K562 (cell line): ENCODE results near the gene MSH4. TPM values are rescaled to one million over a fixed set of nuclear protein-coding genes. Genes with fewer than 3 reads are reported as not detected.
A peak's percentile ranks its signal among the peaks of the same experiment; 100 is the strongest.

ENCODE experiments used
- BRF1 ChIP-seq: IDR thresholded peaks from 3 replicates; pipeline ENCODE4 v1.6.1; 2011; ENCODE audit warnings: borderline replicate concordance, mild to moderate bottlenecking; ENCODE audit not compliant: insufficient read length; ENCODE audit errors: extremely low read depth
- CBFB ChIP-seq: sonication (generic); formaldehyde crosslinking; IDR thresholded peaks from 2 replicates; pipeline ENCODE4 v1.4.0; 2020; ENCODE audit warnings: mild to moderate bottlenecking, missing genetic modification reagents
- CBX1 ChIP-seq: sonication (generic); IDR thresholded peaks from 2 replicates; pipeline ENCODE4 v1.6.1; 2016; ENCODE audit warnings: antibody characterized with exemption, low read depth, mild to moderate bottlenecking
- HMG20B ChIP-seq: fragments of 250-450 bp; sonication (Bioruptor Pico); IDR thresholded peaks from 2 replicates; pipeline ENCODE4 v1.5.0; 2021; ENCODE audit warnings: mild to moderate bottlenecking
- HNRNPUL1 ChIP-seq: fragments of 200-400 bp; formaldehyde crosslinking; IDR thresholded peaks from 2 replicates; pipeline ENCODE4 v1.6.1; 2017; ENCODE audit warnings: low read length
- KHSRP ChIP-seq: fragments of 450-650 bp; IDR thresholded peaks from 2 replicates; pipeline ENCODE4 v1.6.1; 2017
- KLF6 ChIP-seq: fragments of 250-450 bp; sonication (Bioruptor Pico); IDR thresholded peaks from 2 replicates; pipeline ENCODE4 v1.4.0; 2020; ENCODE audit warnings: mild to moderate bottlenecking, moderate library complexity, borderline replicate concordance
- RBM14 ChIP-seq: fragments of 200-400 bp; formaldehyde crosslinking; IDR thresholded peaks from 2 replicates; pipeline ENCODE4 v1.6.1; 2018; ENCODE audit warnings: low read depth, mild to moderate bottlenecking, low read length, moderate library complexity, borderline replicate concordance; ENCODE audit not compliant: insufficient read depth
- TBP ChIP-seq: optimal IDR thresholded peaks from 2 replicates; pipeline ENCODE3; 2011; ENCODE audit warnings: low read depth, low read length, improper control_type of control experiment
- ZFP36 ChIP-seq: fragments of 150-350 bp; IDR thresholded peaks from 2 replicates; pipeline ENCODE4 v1.6.1; 2018; ENCODE audit warnings: low read length, low read depth; ENCODE audit not compliant: partially characterized antibody
- ZNF212 ChIP-seq: fragments of 450-650 bp; formaldehyde crosslinking; IDR thresholded peaks from 2 replicates; pipeline ENCODE4 v1.4.0; 2020; ENCODE audit warnings: mild to moderate bottlenecking
- ZNF76 ChIP-seq: fragments of 250-450 bp; sonication (Bioruptor Pico); IDR thresholded peaks from 2 replicates; pipeline ENCODE4 v1.4.0; 2020; ENCODE audit warnings: mild to moderate bottlenecking, moderate library complexity, borderline replicate concordance
- ZNF778 ChIP-seq: fragments of 450-650 bp; formaldehyde crosslinking; IDR thresholded peaks from 2 replicates; pipeline ENCODE4 v1.4.0; 2020; ENCODE audit warnings: mild to moderate bottlenecking, moderate library complexity
- polyA plus RNA-seq, 8 experiments: library from polyadenylated mRNA; depleted of rRNA in 4 of 8; stranded (reverse) in 5 of 8; unstranded in 3 of 8; fragments of >200 nt; fragmentation: Nextera tagmentation in 2 of 8; fragmentation: Illumina TruSeq in 1 of 8; extraction: Ambion mirVana in 2 of 8; extraction: Trizol in 1 of 8; gene quantifications; 2 replicates each; pipeline versions ENCODE4 v1.2.1 to v1.2.3, GENCODE V29; 2011 to 2014; ENCODE audit warnings: inconsistent platforms in 1 of 8, missing spikeins in 1 of 8
- total RNA-seq, 7 experiments: library from RNA; depleted of rRNA in 6 of 7; stranded (reverse); fragments of >200 nt in 6 of 7; fragmentation: Illumina TruSeq in 2 of 7; extraction: Trizol in 2 of 7; gene quantifications; 2 replicates each; pipeline versions ENCODE4 v1.2.1 to v1.2.3, GENCODE V29; 2011 to 2021; ENCODE audit warnings: low replicate concordance in 1 of 7
- TF ChIP-seq, protein P1 (sequence below): sonication (generic); formaldehyde crosslinking; IDR thresholded peaks from 2 replicates; pipeline ENCODE4 v1.8.1; 2023; ENCODE audit warnings: mild to moderate bottlenecking, missing genetic modification reagents, moderate library complexity
- TF ChIP-seq, protein P2 (sequence below): sonication (generic); formaldehyde crosslinking; IDR thresholded peaks from 2 replicates; pipeline ENCODE4 v1.8.0; 2022; ENCODE audit warnings: mild to moderate bottlenecking, missing genetic modification reagents
- TF ChIP-seq, protein P3 (sequence below): fragments of 450-650 bp; formaldehyde crosslinking; IDR thresholded peaks from 2 replicates; pipeline ENCODE4 v1.4.0; 2020; ENCODE audit warnings: mild to moderate bottlenecking, mixed read lengths
- TF ChIP-seq, protein P4 (sequence below), 2 experiments: fragments of 450-650 bp in 1 of 2; sonication (generic) in 1 of 2; formaldehyde crosslinking; conservative IDR thresholded peaks; 2 replicates each; pipeline versions ENCODE4 v1.4.0 to v1.8.1; 2020 to 2022; ENCODE audit warnings: mild to moderate bottlenecking in 1 of 2, missing genetic modification reagents in 1 of 2

MSH4 gene
- total and polyA plus RNA-seq, 9 of the 15 experiments (the other 6 are each of a cell fraction or from before 2014, with no cell fraction given), result 0.04 to 0.18 (median 0.12) TPM; not detected in 4

DNA sequence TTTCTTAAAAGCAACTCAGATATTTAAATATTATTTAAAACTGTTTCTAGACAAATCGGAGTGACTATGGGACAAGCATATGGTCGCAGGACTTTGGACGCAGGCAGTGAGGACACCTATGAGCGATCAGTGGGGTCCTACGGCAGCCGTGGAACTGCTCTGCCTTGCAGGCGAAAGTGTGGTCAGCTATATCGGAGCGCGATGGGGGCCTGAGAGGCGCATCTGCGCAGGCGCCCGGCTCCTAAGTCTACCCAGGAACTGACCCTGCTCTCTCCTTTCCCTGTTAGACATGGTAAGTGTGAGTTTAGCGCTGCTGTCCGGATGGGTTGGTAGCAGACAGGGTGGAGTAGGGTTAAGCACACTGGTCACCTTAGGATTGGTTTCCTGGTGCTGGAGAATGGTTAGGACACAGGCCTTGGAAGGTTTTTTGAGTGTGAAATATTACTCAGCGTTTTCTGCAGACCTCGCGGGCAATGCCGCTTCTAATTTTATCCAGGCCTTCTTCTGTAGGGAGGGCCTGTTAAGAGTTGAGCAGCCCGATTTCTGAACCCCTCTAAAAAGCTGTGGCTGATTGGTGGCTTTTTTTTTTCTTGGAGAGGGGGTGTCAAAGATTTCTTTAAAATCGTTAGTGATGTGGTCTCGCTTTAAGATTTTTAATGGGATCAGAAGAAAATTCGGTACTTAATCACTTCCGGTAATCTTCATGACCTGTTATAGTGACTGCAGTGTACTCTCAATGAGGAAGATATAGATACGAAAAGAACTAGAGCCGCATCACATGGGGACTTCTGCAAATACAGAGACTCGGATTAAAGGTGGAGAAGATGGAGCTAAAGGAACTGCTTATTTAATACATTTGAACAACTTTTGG is 10.5 kb upstream of the MSH4 start, which contains the start of gene RABGGTB (continued):
- TF ChIP-seq, protein P1, sequence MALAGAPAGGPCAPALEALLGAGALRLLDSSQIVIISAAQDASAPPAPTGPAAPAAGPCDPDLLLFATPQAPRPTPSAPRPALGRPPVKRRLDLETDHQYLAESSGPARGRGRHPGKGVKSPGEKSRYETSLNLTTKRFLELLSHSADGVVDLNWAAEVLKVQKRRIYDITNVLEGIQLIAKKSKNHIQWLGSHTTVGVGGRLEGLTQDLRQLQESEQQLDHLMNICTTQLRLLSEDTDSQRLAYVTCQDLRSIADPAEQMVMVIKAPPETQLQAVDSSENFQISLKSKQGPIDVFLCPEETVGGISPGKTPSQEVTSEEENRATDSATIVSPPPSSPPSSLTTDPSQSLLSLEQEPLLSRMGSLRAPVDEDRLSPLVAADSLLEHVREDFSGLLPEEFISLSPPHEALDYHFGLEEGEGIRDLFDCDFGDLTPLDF (CRISPR knock-in tag), result 0 out of 2 replicates have a peak, but pooled peaks have one; percentile 55
- TF ChIP-seq RBM14 (no peak), ZNF76 (CRISPR knock-in tag) (no peak), ZNF212 (CRISPR knock-in tag) (no peak), HNRNPUL1 (no peak), CBX1 (peak; percentile 50; the same call in 1 of the 2 replicates), BRF1 (no peak), CBFB (no peak), KLF6 (CRISPR knock-in tag) (no peak), ZFP36 (peak; percentile 50), HMG20B (no peak), ZNF778 (CRISPR knock-in tag) (no peak), KHSRP (no peak), TBP (no peak)
- TF ChIP-seq, protein P2, sequence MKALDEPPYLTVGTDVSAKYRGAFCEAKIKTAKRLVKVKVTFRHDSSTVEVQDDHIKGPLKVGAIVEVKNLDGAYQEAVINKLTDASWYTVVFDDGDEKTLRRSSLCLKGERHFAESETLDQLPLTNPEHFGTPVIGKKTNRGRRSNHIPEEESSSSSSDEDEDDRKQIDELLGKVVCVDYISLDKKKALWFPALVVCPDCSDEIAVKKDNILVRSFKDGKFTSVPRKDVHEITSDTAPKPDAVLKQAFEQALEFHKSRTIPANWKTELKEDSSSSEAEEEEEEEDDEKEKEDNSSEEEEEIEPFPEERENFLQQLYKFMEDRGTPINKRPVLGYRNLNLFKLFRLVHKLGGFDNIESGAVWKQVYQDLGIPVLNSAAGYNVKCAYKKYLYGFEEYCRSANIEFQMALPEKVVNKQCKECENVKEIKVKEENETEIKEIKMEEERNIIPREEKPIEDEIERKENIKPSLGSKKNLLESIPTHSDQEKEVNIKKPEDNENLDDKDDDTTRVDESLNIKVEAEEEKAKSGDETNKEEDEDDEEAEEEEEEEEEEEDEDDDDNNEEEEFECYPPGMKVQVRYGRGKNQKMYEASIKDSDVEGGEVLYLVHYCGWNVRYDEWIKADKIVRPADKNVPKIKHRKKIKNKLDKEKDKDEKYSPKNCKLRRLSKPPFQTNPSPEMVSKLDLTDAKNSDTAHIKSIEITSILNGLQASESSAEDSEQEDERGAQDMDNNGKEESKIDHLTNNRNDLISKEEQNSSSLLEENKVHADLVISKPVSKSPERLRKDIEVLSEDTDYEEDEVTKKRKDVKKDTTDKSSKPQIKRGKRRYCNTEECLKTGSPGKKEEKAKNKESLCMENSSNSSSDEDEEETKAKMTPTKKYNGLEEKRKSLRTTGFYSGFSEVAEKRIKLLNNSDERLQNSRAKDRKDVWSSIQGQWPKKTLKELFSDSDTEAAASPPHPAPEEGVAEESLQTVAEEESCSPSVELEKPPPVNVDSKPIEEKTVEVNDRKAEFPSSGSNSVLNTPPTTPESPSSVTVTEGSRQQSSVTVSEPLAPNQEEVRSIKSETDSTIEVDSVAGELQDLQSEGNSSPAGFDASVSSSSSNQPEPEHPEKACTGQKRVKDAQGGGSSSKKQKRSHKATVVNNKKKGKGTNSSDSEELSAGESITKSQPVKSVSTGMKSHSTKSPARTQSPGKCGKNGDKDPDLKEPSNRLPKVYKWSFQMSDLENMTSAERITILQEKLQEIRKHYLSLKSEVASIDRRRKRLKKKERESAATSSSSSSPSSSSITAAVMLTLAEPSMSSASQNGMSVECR (CRISPR knock-in tag), result no peak; the same call in 1 of the 2 replicates
- TF ChIP-seq, protein P3, sequence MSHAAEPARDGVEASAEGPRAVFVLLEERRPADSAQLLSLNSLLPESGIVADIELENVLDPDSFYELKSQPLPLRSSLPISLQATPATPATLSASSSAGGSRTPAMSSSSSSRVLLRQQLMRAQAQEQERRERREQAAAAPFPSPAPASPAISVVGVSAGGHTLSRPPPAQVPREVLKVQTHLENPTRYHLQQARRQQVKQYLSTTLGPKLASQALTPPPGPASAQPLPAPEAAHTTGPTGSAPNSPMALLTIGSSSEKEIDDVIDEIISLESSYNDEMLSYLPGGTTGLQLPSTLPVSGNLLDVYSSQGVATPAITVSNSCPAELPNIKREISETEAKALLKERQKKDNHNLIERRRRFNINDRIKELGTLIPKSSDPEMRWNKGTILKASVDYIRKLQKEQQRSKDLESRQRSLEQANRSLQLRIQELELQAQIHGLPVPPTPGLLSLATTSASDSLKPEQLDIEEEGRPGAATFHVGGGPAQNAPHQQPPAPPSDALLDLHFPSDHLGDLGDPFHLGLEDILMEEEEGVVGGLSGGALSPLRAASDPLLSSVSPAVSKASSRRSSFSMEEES (CRISPR knock-in tag), result no peak
- TF ChIP-seq, protein P4, sequence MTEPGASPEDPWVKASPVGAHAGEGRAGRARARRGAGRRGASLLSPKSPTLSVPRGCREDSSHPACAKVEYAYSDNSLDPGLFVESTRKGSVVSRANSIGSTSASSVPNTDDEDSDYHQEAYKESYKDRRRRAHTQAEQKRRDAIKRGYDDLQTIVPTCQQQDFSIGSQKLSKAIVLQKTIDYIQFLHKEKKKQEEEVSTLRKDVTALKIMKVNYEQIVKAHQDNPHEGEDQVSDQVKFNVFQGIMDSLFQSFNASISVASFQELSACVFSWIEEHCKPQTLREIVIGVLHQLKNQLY (CRISPR knock-in tag; conservative IDR thresholded peaks at IDR 0.05), result no peak
